Neural progenitor cell (in vitro differentiated cells): ENCODE measurements around the gene TMPRSS4. TPM values are rescaled to one million over a fixed set of nuclear protein-coding genes. Genes with fewer than 3 reads are reported as not detected.

ENCODE experiments used
- DNase-seq: peaks from one replicate; pipeline ENCODE4 v3.0.0-alpha.2; 2016; ENCODE audit warnings: low spot score
- H2AFZ ChIP-seq: fragments of 200-600 bp; sonication (generic); replicated peaks from 2 replicates; pipeline ENCODE4 v1.6.1; 2016; ENCODE audit warnings: antibody characterized with exemption
- H3F3A ChIP-seq: fragments of 200-600 bp; sonication (generic); 2 replicates; pipeline ENCODE4 v1.6.1; 2016; ENCODE audit warnings: antibody characterized with exemption, low read depth
- H3K27ac ChIP-seq: fragments of 200-600 bp; sonication (generic); 2 replicates; pipeline ENCODE4 v1.5.1; 2016; ENCODE audit warnings: mild to moderate bottlenecking
- H3K27me3 ChIP-seq: fragments of 200-600 bp; sonication (generic); 2 replicates; pipeline ENCODE4 v1.6.1; 2016; ENCODE audit warnings: mild to moderate bottlenecking, moderate library complexity
- H3K36me3 ChIP-seq: fragments of 200-600 bp; sonication (generic); 2 replicates; pipeline ENCODE4 v1.5.1; 2016
- H3K4me1 ChIP-seq: fragments of 200-600 bp; sonication (generic); 2 replicates; pipeline ENCODE4 v1.6.1; 2016; ENCODE audit warnings: mixed run types
- H3K4me2 ChIP-seq: fragments of 200-600 bp; sonication (generic); 2 replicates; pipeline ENCODE4 v1.6.1; 2016
- H3K4me3 ChIP-seq: fragments of 200-600 bp; sonication (generic); 2 replicates; pipeline ENCODE4 v1.5.1; 2016
- H3K79me2 ChIP-seq: fragments of 200-600 bp; sonication (generic); 2 replicates; pipeline ENCODE4 v1.6.1; 2016; ENCODE audit warnings: low read depth
- H3K9ac ChIP-seq: fragments of 200-600 bp; sonication (generic); 2 replicates; pipeline ENCODE4 v1.6.1; 2016
- H3K9me3 ChIP-seq: fragments of 200-600 bp; sonication (generic); 2 replicates; pipeline ENCODE4 v1.5.1; 2016; ENCODE audit warnings: low read depth
- H4K20me1 ChIP-seq: fragments of 200-600 bp; sonication (generic); 2 replicates; pipeline ENCODE4 v1.6.1; 2016; ENCODE audit warnings: low read depth
- H3K27ac Mint-ChIP-seq: 3 replicates; pipeline ENCODE4 v1.8.0; 2021; ENCODE audit warnings: mixed read lengths
- H3K27me3 Mint-ChIP-seq: 2 replicates; pipeline ENCODE4 v1.8.0; 2022; ENCODE audit warnings: low read depth, mild to moderate bottlenecking, inconsistent platforms, moderate library complexity, mixed read lengths; ENCODE audit not compliant: insufficient read depth
- H3K36me3 Mint-ChIP-seq: 3 replicates; pipeline ENCODE4 v1.8.0; 2021; ENCODE audit warnings: mixed read lengths
- H3K4me1 Mint-ChIP-seq: 3 replicates; pipeline ENCODE4 v1.8.0; 2021; ENCODE audit warnings: mixed read lengths
- H3K4me3 Mint-ChIP-seq: 3 replicates; pipeline ENCODE4 v1.8.0; 2021; ENCODE audit warnings: mild to moderate bottlenecking, moderate library complexity, mixed read lengths
- H3K9me3 Mint-ChIP-seq: 3 replicates; pipeline ENCODE4 v1.8.0; 2020; ENCODE audit warnings: mixed read lengths
- CTCF ChIP-seq: fragments of 200-600 bp; sonication (generic); IDR thresholded peaks from 2 replicates; pipeline ENCODE4 v1.5.1; 2017; ENCODE audit warnings: antibody characterized with exemption, mild to moderate bottlenecking
- EZH2 ChIP-seq: fragments of 200-600 bp; sonication (generic); IDR thresholded peaks from 2 replicates; pipeline ENCODE4 v1.6.1; 2017; ENCODE audit warnings: antibody characterized with exemption, mild to moderate bottlenecking, moderate library complexity
- EZH2phosphoT487 ChIP-seq: fragments of 200-600 bp; sonication (generic); IDR thresholded peaks from 2 replicates; pipeline ENCODE4 v1.6.1; 2017; ENCODE audit warnings: antibody characterized with exemption
- total RNA-seq: library from RNA; depleted of rRNA; stranded (reverse); fragments of >200 nt; gene quantifications from 2 replicates; pipeline ENCODE4 v1.2.3, GENCODE V29; 2015; ENCODE audit warnings: low replicate concordance

The TMPRSS4 gene
- total RNA-seq, 1 donor from 2014 or later, result not detected

- H2AFZ ChIP-seq, result no peak overlapping the region
- H3K27ac ChIP-seq, result no peak overlapping the region
- H3K36me3 Mint-ChIP-seq, result no peaks in the 10 kb centered on the region
- no peaks in the 10 kb centered on the region for H3K4me1 Mint-ChIP-seq
- no peak overlapping the region for H3K4me3 ChIP-seq
- no peak overlapping the region for H3K4me3 Mint-ChIP-seq
- TF ChIP-seq CTCF (no peak), EZH2 (no peak), EZH2phosphoT487 (no peak)
- no peak overlapping the region for H3K4me2 ChIP-seq
- H3K9me3 ChIP-seq, result no peaks in the 10 kb centered on the region
- peaks cover 15% of the 10 kb centered on the region for H3K27me3 Mint-ChIP-seq
- no peak for DNase-seq
- no peaks in the 10 kb centered on the region for H3K79me2 ChIP-seq
- H3K4me1 ChIP-seq, result peaks cover 2% of the 10 kb centered on the region
- no peaks in the 10 kb centered on the region for H3K27me3 ChIP-seq
- no peak overlapping the region for H3K27ac Mint-ChIP-seq
- no peaks in the 10 kb centered on the region for H3F3A ChIP-seq
- H3K9me3 Mint-ChIP-seq, result no peaks in the 10 kb centered on the region
- H4K20me1 ChIP-seq, result no peaks in the 10 kb centered on the region
- no peaks in the 10 kb centered on the region for H3K36me3 ChIP-seq
- H3K9ac ChIP-seq, result no peak overlapping the region
Measured at GRCh38 chr11:118109231-118109630, 32.4 kb downstream of the TMPRSS4 start.

- no peaks in the 10 kb centered on the region for H3F3A ChIP-seq
- no peak overlapping the region for H3K9ac ChIP-seq
- no peaks in the 10 kb centered on the region for H4K20me1 ChIP-seq
- peaks cover 20% of the 10 kb centered on the region for H3K27me3 Mint-ChIP-seq
- H3K9me3 ChIP-seq, result no peaks in the 10 kb centered on the region
- DNase-seq, result no peak
- H3K4me2 ChIP-seq, result no peak overlapping the region
- H3K36me3 Mint-ChIP-seq, result no peaks in the 10 kb centered on the region
- peaks cover 2% of the 10 kb centered on the region for H3K4me1 ChIP-seq
- H3K79me2 ChIP-seq, result no peaks in the 10 kb centered on the region
- H3K4me3 Mint-ChIP-seq, result no peak overlapping the region
- no peaks in the 10 kb centered on the region for H3K4me1 Mint-ChIP-seq
- H3K4me3 ChIP-seq, result no peak overlapping the region
- TF ChIP-seq EZH2phosphoT487 (no peak), CTCF (no peak), EZH2 (no peak)
- no peaks in the 10 kb centered on the region for H3K27me3 ChIP-seq
- H3K27ac ChIP-seq, result no peak overlapping the region
- H3K36me3 ChIP-seq, result no peaks in the 10 kb centered on the region
- no peak overlapping the region for H3K27ac Mint-ChIP-seq
- H2AFZ ChIP-seq, result no peak overlapping the region
- no peaks in the 10 kb centered on the region for H3K9me3 Mint-ChIP-seq
Measured at GRCh38 chr11:118111019-118111743, 34.3 kb downstream of the TMPRSS4 start.

GRCh38 chr11:118111744-118112035 lies 34.8 kb downstream of the TMPRSS4 start:
- Mint-ChIP-seq H3K4me1 (no peaks in the 10 kb centered on the region), H3K4me3 (no peak overlapping the region), H3K9me3 (no peaks in the 10 kb centered on the region), H3K27me3 (peaks cover 19% of the 10 kb centered on the region), H3K36me3 (no peaks in the 10 kb centered on the region), H3K27ac (no peak overlapping the region)
- no peak overlapping the region for H3K4me2 ChIP-seq
- H3K36me3 ChIP-seq, result no peaks in the 10 kb centered on the region
- no peaks in the 10 kb centered on the region for H3K9me3 ChIP-seq
- TF ChIP-seq EZH2phosphoT487, result no peak
- TF ChIP-seq CTCF, result no peak
- no peak for TF ChIP-seq EZH2
- no peak overlapping the region for H3K27ac ChIP-seq
- H4K20me1 ChIP-seq, result no peaks in the 10 kb centered on the region
- no peak overlapping the region for H3K4me3 ChIP-seq
- DNase-seq, result no peak
- H3K27me3 ChIP-seq, result no peaks in the 10 kb centered on the region
- H3F3A ChIP-seq, result no peaks in the 10 kb centered on the region
- H3K79me2 ChIP-seq, result no peaks in the 10 kb centered on the region
- H2AFZ ChIP-seq, result no peak overlapping the region
- no peak overlapping the region for H3K9ac ChIP-seq
- H3K4me1 ChIP-seq, result peaks cover 2% of the 10 kb centered on the region
